ENCODE results near the gene ERN1.

ERN1 gene

DNA sequence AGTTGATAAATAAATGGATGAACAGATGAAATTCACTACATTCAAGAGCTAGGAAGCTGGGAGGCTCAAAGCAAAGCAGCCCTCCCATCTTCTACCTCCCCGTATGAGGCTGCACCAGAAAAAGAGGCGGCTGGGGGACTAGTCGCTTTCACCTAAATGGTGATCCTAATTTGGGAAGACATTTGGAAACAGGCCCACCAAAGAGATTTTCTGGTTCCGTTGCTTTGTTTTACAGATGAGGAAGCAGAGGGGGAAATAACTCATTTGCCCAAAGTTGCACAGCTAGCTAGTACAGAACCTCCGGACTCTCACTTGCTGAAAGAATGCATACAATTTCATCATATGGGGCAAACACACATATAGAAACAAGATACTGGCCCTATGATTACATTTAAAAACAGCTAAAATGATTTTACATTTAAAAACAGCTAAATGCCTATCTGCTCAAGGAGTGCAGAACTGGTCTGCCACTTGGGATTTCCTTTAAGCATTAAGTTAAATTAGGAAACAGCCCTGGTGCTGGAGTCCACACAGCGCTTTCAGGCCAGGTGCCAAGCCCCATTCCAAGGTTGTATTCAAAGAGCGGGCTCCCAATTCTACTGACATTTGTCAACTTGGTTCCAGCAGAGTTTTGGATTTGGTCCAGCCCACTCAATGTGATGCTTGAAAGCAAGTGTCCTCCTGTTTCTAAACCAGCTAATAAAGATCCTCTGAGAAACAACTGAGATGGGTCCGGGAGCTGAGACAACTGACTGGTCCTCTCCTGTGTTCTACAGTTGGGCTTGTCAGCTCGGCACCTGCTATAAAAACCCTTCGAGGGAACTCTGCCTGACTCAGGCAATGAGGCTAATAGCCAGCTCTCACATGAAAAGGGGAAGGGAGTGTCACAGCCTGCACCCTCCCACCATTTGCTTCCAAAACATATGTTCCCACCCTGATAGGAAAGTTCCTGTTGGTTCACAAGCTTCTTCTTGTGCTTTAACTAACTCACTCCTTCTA lies 11.7 kb downstream of the ERN1 start:
- Histone ChIP-seq H3K36me3 (no peaks in the 10 kb centered on the region), H3K27me3 (no peaks in the 10 kb centered on the region), H3K27ac (peak overlapping the region; percentile 32 to 54), H3K4me1 (peaks cover 0 to 32% (median 19%) of the 10 kb centered on the region in 4 donors), H3K9me3 (no peaks in the 10 kb centered on the region), H3K4me3 (peak overlapping the region; percentile 3 to 15)
- intact Hi-C loops (cut with DNase I; ENCODE audit: low total_unique reads): no loop called here
- DNase-seq: peak in 1 of 2 donors; percentile 56
- TF ChIP-seq, protein P1, sequence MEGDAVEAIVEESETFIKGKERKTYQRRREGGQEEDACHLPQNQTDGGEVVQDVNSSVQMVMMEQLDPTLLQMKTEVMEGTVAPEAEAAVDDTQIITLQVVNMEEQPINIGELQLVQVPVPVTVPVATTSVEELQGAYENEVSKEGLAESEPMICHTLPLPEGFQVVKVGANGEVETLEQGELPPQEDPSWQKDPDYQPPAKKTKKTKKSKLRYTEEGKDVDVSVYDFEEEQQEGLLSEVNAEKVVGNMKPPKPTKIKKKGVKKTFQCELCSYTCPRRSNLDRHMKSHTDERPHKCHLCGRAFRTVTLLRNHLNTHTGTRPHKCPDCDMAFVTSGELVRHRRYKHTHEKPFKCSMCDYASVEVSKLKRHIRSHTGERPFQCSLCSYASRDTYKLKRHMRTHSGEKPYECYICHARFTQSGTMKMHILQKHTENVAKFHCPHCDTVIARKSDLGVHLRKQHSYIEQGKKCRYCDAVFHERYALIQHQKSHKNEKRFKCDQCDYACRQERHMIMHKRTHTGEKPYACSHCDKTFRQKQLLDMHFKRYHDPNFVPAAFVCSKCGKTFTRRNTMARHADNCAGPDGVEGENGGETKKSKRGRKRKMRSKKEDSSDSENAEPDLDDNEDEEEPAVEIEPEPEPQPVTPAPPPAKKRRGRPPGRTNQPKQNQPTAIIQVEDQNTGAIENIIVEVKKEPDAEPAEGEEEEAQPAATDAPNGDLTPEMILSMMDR (IDR thresholded peaks at IDR 0.05): no peak

DNA sequence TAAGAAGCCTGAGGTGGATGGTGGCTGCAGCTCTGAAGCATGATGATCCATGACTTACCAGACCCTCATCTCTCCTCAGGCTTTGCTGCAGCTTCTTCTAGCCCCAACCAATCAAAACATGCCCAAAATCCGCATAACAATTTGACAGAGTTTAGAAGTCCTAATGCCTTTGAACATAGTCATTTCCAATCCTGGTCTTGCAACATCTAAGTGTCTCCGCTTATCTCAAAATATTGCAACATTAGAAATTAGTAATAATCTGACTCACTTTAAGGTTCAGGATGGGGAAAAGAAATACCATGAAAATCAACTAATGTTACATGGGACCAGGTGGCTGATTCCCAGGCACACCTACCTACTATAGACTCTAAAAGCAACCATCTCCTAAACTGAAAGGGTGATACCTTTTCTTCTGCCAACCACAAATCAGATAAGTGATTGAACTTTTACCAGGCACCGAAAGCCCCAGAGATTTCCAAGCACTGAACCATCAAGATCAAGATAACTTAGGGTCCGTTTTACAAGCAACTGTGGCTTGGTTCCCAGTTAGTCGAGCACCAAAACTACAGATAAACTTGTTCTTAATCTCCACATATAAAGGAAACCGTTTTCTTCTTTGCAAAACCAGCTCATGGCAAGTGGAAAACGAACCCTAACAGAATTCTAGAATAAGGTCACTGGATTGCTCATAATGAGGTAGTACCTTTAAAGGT lies 14.0 kb downstream of the ERN1 start:
- H3K27ac ChIP-seq: no peak overlapping the region
- DNase-seq: no peak
- intact Hi-C loops (cut with DNase I; ENCODE audit: low total_unique reads): no loop called here

DNA sequence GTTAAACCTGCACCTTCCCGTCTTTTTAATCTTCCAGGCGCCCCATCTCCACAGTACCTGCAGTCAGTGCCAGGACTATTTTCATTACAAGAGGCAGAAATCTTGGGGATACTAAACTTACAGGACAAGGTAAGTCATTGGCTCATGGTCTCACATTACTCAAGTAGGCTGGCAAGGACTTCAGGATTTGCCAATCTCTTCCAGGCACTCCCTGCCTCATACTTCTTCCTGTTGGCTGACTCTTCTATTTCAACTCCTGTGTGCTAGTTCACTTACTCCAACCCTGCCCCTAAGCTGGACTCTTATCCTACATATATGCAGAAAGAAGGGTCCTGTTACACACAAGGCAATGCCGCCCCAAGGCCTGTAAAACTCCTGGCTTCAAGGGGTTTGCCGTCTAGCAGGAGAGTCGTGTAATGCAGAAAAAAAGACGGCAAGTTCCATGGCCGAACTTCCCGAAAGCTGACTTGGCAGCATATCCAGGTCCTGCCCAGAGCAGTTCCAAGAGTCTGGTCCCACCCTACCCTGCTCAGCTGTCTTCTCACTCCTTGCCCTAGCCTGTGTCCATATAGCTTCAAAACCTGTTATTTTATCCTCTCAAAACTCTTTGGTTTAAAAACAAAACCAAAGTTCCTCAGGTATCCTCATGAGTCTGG lies 14.8 kb downstream of the ERN1 start:
- Histone ChIP-seq H3K36me3 (no peaks in the 10 kb centered on the region), H3K27me3 (no peaks in the 10 kb centered on the region), H3K9me3 (no peaks in the 10 kb centered on the region), H3K4me3 (no peak overlapping the region), H3K4me1 (peaks cover 0 to 27% (median 19%) of the 10 kb centered on the region in 4 donors), H3K27ac (no peak overlapping the region)
- TF ChIP-seq, protein P1 (IDR thresholded peaks at IDR 0.05): no peak
- DNase-seq: no peak
- intact Hi-C loops (cut with DNase I; ENCODE audit: low total_unique reads): no loop called here

More for the DNA sequence above, 14.0 kb downstream of the ERN1 start:
- TF ChIP-seq, protein P1 (IDR thresholded peaks at IDR 0.05): no peak
- Histone ChIP-seq H3K4me3 (no peak overlapping the region), H3K36me3 (no peaks in the 10 kb centered on the region), H3K9me3 (no peaks in the 10 kb centered on the region), H3K27me3 (no peaks in the 10 kb centered on the region), H3K4me1 (peaks cover 0 to 29% (median 19%) of the 10 kb centered on the region in 4 donors)

DNA sequence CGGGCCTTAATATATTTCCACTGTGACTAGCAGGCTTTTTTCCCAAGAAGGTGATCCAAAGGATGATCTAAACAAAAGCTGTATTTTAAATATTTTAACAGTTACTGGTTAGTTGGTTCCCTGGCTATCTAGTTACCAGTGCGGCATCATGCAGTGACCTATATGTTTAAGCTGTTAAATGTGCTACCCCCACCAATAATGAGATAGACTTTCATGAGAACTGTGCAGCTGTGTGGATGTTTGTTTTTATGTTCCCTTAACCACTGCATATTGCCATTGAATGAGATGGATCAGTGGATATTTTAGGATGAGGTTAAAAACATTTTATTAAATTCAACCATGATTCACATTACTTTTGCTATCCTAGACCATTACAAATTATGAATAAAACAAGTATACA lies 16.9 kb downstream of the ERN1 start:
- Histone ChIP-seq H3K4me3 (no peak overlapping the region), H3K27me3 (no peaks in the 10 kb centered on the region), H3K9me3 (no peaks in the 10 kb centered on the region), H3K4me1 (peaks cover 0 to 21% (median 13%) of the 10 kb centered on the region in 4 donors), H3K27ac (no peak overlapping the region), H3K36me3 (no peaks in the 10 kb centered on the region)
- intact Hi-C loops (cut with DNase I; ENCODE audit: low total_unique reads): no loop called here
- TF ChIP-seq, protein P1 (IDR thresholded peaks at IDR 0.05): no peak
- DNase-seq: no peak

DNA sequence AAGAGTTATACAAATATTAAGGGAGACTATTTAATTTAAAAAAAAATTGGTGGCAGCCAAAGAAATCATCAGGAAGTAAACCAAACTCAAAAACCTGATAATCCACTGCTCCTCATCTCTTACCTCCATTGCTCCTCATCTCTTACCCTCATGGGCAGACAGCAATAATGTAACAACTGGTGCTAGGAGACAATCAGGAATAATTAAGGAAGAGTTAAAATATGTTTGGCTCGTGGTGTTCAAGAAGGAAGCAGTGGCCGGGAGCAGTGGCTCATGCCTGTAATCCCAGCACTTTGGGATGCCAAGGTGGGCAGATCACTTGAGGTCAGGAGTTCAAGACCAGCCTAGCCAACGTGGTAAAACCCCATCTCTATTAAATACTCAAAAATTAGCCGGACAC lies 18.1 kb downstream of the ERN1 start:
- Histone ChIP-seq H3K36me3 (no peaks in the 10 kb centered on the region), H3K27ac (no peak overlapping the region), H3K9me3 (no peaks in the 10 kb centered on the region), H3K4me1 (peaks cover 0 to 20% (median 10%) of the 10 kb centered on the region in 4 donors), H3K4me3 (no peak overlapping the region), H3K27me3 (no peaks in the 10 kb centered on the region)
- TF ChIP-seq, protein P1 (IDR thresholded peaks at IDR 0.05): no peak
- DNase-seq: no peak
- intact Hi-C loops (cut with DNase I; ENCODE audit: low total_unique reads): no loop called here

Measured in tibial artery (tissue), 4 donors.